IMR-90 (cell line): Measurements from ENCODE around the gene HHIPL1. TPM values are rescaled to one million over a fixed set of nuclear protein-coding genes. Genes with fewer than 3 reads are reported as not detected.

Experiments used
- ATAC-seq: fragments of 200-7000 bp; cut with Tn5 transposase; 2 replicates; pipeline ENCODE4 v1.9.1; 2020; ENCODE audit warnings: low read depth, mild to moderate bottlenecking, moderate library complexity
- BruUV-seq: library from RNA; stranded (reverse); fragments of 400-500 nt; replicated peaks from 2 replicates; lab custom pipeline; 2021; lab: Mats Ljungman, UMichigan
- CTCF ChIA-PET: fragments of 300-600 bp; formaldehyde crosslinking; extraction: SDS; loops from one replicate; lab custom pipeline; 2021; ENCODE audit warnings: antibody characterized with exemption; lab: Yijun Ruan, JAX
- POLR2A ChIA-PET: fragments of 300-600 bp; sonication (Branson Sonifier 250); formaldehyde crosslinking; loops from one replicate; lab custom pipeline; 2022; ENCODE audit warnings: antibody characterized with exemption; ENCODE audit not compliant: unreplicated experiment; lab: Charles Lee
- DNase-seq: peaks from one replicate; pipeline ENCODE4 v3.0.0; 2013
- H2AFZ ChIP-seq: replicated peaks from 2 replicates; pipeline ENCODE3; 2013; ENCODE audit warnings: low read length, mild to moderate bottlenecking; ENCODE audit not compliant: poor library complexity
- H2AK5ac ChIP-seq: 2 replicates; pipeline ENCODE4 v1.6.1; 2013; ENCODE audit warnings: low read depth, low read length, inconsistent platforms
- H2AK9ac ChIP-seq: replicated peaks from 2 replicates; pipeline ENCODE3; 2013; ENCODE audit warnings: mild to moderate bottlenecking, low read depth, low read length, moderate library complexity; ENCODE audit not compliant: poor library complexity
- H2BK120ac ChIP-seq: 2 replicates; pipeline ENCODE4 v1.6.1; 2013; ENCODE audit warnings: low read depth, low read length, inconsistent platforms
- H2BK15ac ChIP-seq: 3 replicates; pipeline ENCODE4 v1.6.1; 2013; ENCODE audit warnings: low read depth, low read length, inconsistent platforms
- H2BK20ac ChIP-seq: 2 replicates; pipeline ENCODE4 v1.6.1; 2013; ENCODE audit warnings: low read depth, mild to moderate bottlenecking, inconsistent platforms, low read length, moderate library complexity
- H2BK5ac ChIP-seq: 2 replicates; pipeline ENCODE4 v1.6.1; 2013; ENCODE audit warnings: mild to moderate bottlenecking, low read depth, low read length, inconsistent platforms; ENCODE audit not compliant: poor library complexity, severe bottlenecking
- H3K14ac ChIP-seq: replicated peaks from 2 replicates; pipeline ENCODE4 v1.6.1; 2013; ENCODE audit warnings: low read depth, low read length, inconsistent platforms
- H3K18ac ChIP-seq: 2 replicates; pipeline ENCODE4 v1.6.1; 2013; ENCODE audit warnings: low read depth, low read length, control low read depth
- H3K23ac ChIP-seq: 2 replicates; pipeline ENCODE4 v1.6.1; 2013; ENCODE audit warnings: low read depth, low read length, inconsistent platforms
- H3K27ac ChIP-seq: 2 replicates; pipeline ENCODE4 v1.5.1; 2013; ENCODE audit warnings: mild to moderate bottlenecking, control low read depth, low read length; ENCODE audit not compliant: insufficient read depth
- H3K27me3 ChIP-seq: 2 replicates; pipeline ENCODE4 v1.6.1; 2013; ENCODE audit warnings: low read length; ENCODE audit not compliant: control insufficient read depth, insufficient read depth
- H3K36me3 ChIP-seq: 2 replicates; pipeline ENCODE4 v1.6.1; 2013; ENCODE audit warnings: low read length, mixed read lengths; ENCODE audit not compliant: control insufficient read depth, insufficient read depth
- H3K4ac ChIP-seq: 2 replicates; pipeline ENCODE4 v1.6.1; 2013; ENCODE audit warnings: low read depth, low read length, inconsistent platforms
- H3K4me1 ChIP-seq: 2 replicates; pipeline ENCODE4 v1.6.1; 2013; ENCODE audit warnings: low read length, mixed read lengths; ENCODE audit not compliant: control insufficient read depth, insufficient read depth
- H3K4me2 ChIP-seq: 2 replicates; pipeline ENCODE4 v1.6.1; 2013; ENCODE audit warnings: low read depth, mild to moderate bottlenecking, control low read depth, low read length, moderate library complexity
- H3K4me3 ChIP-seq: 2 replicates; pipeline ENCODE4 v1.5.1; 2013; ENCODE audit warnings: low read depth, mild to moderate bottlenecking, control low read depth, low read length, moderate library complexity; ENCODE audit not compliant: insufficient read depth
- H3K56ac ChIP-seq: 2 replicates; pipeline ENCODE4 v1.6.1; 2013; ENCODE audit warnings: low read length, inconsistent platforms; ENCODE audit not compliant: insufficient read depth; ENCODE audit errors: extremely low read depth
- H3K79me1 ChIP-seq, 2 experiments: 2 replicates each; pipeline ENCODE4 v1.6.1; 2013; ENCODE audit warnings: low read length in 2 of 2, inconsistent platforms in 1 of 2, low read depth in 1 of 2
- H3K9ac ChIP-seq: 2 replicates; pipeline ENCODE4 v1.6.1; 2013; ENCODE audit warnings: low read depth, low read length, control low read depth
- H3K9me1 ChIP-seq: 2 replicates; pipeline ENCODE4 v1.6.1; 2013; ENCODE audit warnings: low read length, inconsistent platforms; ENCODE audit not compliant: insufficient read depth
- H3K9me3 ChIP-seq: 2 replicates; pipeline ENCODE4 v1.6.1; 2013; ENCODE audit warnings: low read length; ENCODE audit not compliant: control insufficient read depth, insufficient read depth
- H4K20me1 ChIP-seq: 2 replicates; pipeline ENCODE4 v1.6.1; 2013; ENCODE audit warnings: low read length, inconsistent platforms; ENCODE audit not compliant: insufficient read depth
- H4K5ac ChIP-seq: 2 replicates; pipeline ENCODE4 v1.6.1; 2013; ENCODE audit warnings: mild to moderate bottlenecking, low read depth, low read length, control low read depth
- H4K8ac ChIP-seq, 2 experiments: 2 replicates each; pipeline ENCODE4 v1.6.1; 2013; ENCODE audit warnings: low read depth in 2 of 2, low read length in 2 of 2, control low read depth in 1 of 2, inconsistent platforms in 1 of 2
- H4K91ac ChIP-seq: 2 replicates; pipeline ENCODE4 v1.6.1; 2013; ENCODE audit warnings: low read depth, low read length, inconsistent platforms; ENCODE audit not compliant: insufficient read depth
- BHLHE40 ChIP-seq: fragments of 150-350 bp; IDR thresholded peaks from 2 replicates; pipeline ENCODE4 v1.6.1; 2016; ENCODE audit warnings: mild to moderate bottlenecking, low read depth, low read length
- CEBPB ChIP-seq: IDR thresholded peaks from 2 replicates; pipeline ENCODE4 v1.6.1; 2012; ENCODE audit warnings: low read depth, low read length, improper control_type of control experiment
- CTCF ChIP-seq: conservative IDR thresholded peaks from 2 replicates; pipeline ENCODE4 v1.5.1; 2012; ENCODE audit warnings: mild to moderate bottlenecking, low read depth, low read length, improper control_type of control experiment
- ELK1 ChIP-seq: fragments of 150-350 bp; IDR thresholded peaks from 2 replicates; pipeline ENCODE4 v1.6.1; 2016; ENCODE audit warnings: low read depth, mild to moderate bottlenecking, low read length, moderate library complexity, borderline replicate concordance
- FOS ChIP-seq: fragments of 150-350 bp; IDR thresholded peaks from 2 replicates; pipeline ENCODE4 v1.6.1; 2016; ENCODE audit warnings: low read depth, low read length
- MAZ ChIP-seq: IDR thresholded peaks from 2 replicates; pipeline ENCODE4 v1.6.1; 2012; ENCODE audit warnings: low read depth, mild to moderate bottlenecking, low read length, improper control_type of control experiment, moderate library complexity, borderline replicate concordance
- MXI1 ChIP-seq: IDR thresholded peaks from 2 replicates; pipeline ENCODE4 v1.6.1; 2012; ENCODE audit warnings: low read depth, mild to moderate bottlenecking, low read length, moderate library complexity, borderline replicate concordance
- RCOR1 ChIP-seq: IDR thresholded peaks from 2 replicates; pipeline ENCODE4 v1.6.1; 2012; ENCODE audit warnings: mild to moderate bottlenecking, low read length, improper control_type of control experiment; ENCODE audit not compliant: insufficient replicate concordance
- RFX5 ChIP-seq: IDR thresholded peaks from 2 replicates; pipeline ENCODE4 v1.8.0; 2012; ENCODE audit warnings: low read depth, mild to moderate bottlenecking, low read length, moderate library complexity
- SMC3 ChIP-seq: fragments of 150-350 bp; IDR thresholded peaks from 2 replicates; pipeline ENCODE4 v1.6.1; 2016; ENCODE audit warnings: low read depth, mild to moderate bottlenecking, antibody characterized with exemption, low read length, moderate library complexity
- WGBS, 2 experiments: methylation state at CpG; one replicate each; pipeline versions ENCODE4 v1.1.5 to v1.1.7; 2013; ENCODE audit warnings: missing lambda C conversion rate in 2 of 2; ENCODE audit not compliant: insufficient read length in 1 of 2; ENCODE audit errors: extremely low coverage in 2 of 2; 5-methylcytosine and 5-hydroxymethylcytosine counted together
- dilution Hi-C: fragments of 300-500 bp; cut with HindIII; formaldehyde crosslinking; loops from one replicate; pipeline ENCODE4 v1.14.3; 2018; ENCODE audit warnings: low sequenced_read_pairs; ENCODE audit not compliant: unreplicated experiment
- in situ Hi-C: fragments of 300-500 bp; cut with MboI; formaldehyde crosslinking; loops from 3 replicates; pipeline ENCODE4 v1.14.3; 2019; ENCODE audit warnings: low sequenced_read_pairs, inconsistent platforms, mixed read lengths
- intact Hi-C: fragments of 100-400 bp; cut with micrococcal nuclease; formaldehyde crosslinking; loops from 2 replicates; pipeline ENCODE4 v1.10.0; 2022
- polyA plus RNA-seq, 3 experiments: library from polyadenylated mRNA; depleted of rRNA; stranded (reverse); fragments of >200 nt; gene quantifications; 2 replicates each; pipeline ENCODE4 v1.2.3, GENCODE V29; 2012; ENCODE audit warnings: low replicate concordance in 1 of 3
- total RNA-seq: library from RNA; depleted of rRNA; stranded (reverse); fragments of >200 nt; gene quantifications from 2 replicates; pipeline ENCODE4 v1.2.3, GENCODE V29; 2012

HHIPL1 gene
- total and polyA plus RNA-seq, 2 of the 4 experiments (the other 2 are of a cell fraction): 0.65 to 0.72 TPM

GRCh38 chr14:99679543-99679942 lies 34.6 kb downstream of the HHIPL1 start:
- H3K79me1 ChIP-seq: no peaks in the 10 kb centered on the region; a peak in 1 of 4 replicates
- H2BK5ac ChIP-seq: no peak overlapping the region
- peaks cover 17% of the 10 kb centered on the region for H3K27me3 ChIP-seq
- no peak overlapping the region for H2AK5ac ChIP-seq
- no peak overlapping the region for H4K5ac ChIP-seq
- H2AK9ac ChIP-seq: no peak overlapping the region
- intact Hi-C loops: no loop called here
- POLR2A ChIA-PET: no interaction called here
- in situ Hi-C loops: no loop called here
- no peaks in the 10 kb centered on the region for H3K9me1 ChIP-seq
- no peak overlapping the region for H3K4me3 ChIP-seq
- H3K18ac ChIP-seq: no peak overlapping the region
- no peak overlapping the region for H4K91ac ChIP-seq
- TF ChIP-seq FOS (no peak), MAZ (no peak), ELK1 (no peak), SMC3 (no peak), BHLHE40 (no peak), RCOR1 (no peak), MXI1 (no peak), CEBPB (no peak), CTCF (no peak), RFX5 (no peak)
- H2BK20ac ChIP-seq: no peak overlapping the region
- no TSS peak for BruUV-seq
- CTCF ChIA-PET: no interaction called here
- no peak overlapping the region for H3K4me2 ChIP-seq
- ATAC-seq: no peak
- no peak overlapping the region for H3K9ac ChIP-seq
- dilution Hi-C loops: no loop called here
- DNase-seq: no peak
- H3K4ac ChIP-seq: no peak overlapping the region
- H3K27ac ChIP-seq: no peak overlapping the region
- H2BK120ac ChIP-seq: no peak overlapping the region
- no peak overlapping the region for H3K56ac ChIP-seq
- no peak overlapping the region for H2BK15ac ChIP-seq
- H3K4me1 ChIP-seq: peaks cover 6% of the 10 kb centered on the region
- WGBS, 2 experiments: no CpG with 5 or more reads among the region's 8 CpGs
- H3K36me3 ChIP-seq: no peaks in the 10 kb centered on the region
- H3K14ac ChIP-seq: no peak overlapping the region
- peaks cover 18% of the 10 kb centered on the region for H3K9me3 ChIP-seq
- H2AFZ ChIP-seq: no peak overlapping the region
- H3K23ac ChIP-seq: no peak overlapping the region
- no peak overlapping the region for H4K8ac ChIP-seq
- H4K20me1 ChIP-seq: no peaks in the 10 kb centered on the region
